Liver (tissue), 9 donors: ENCODE data around the gene PDZRN4. TPM values are rescaled to one million over a fixed set of nuclear protein-coding genes. Genes with fewer than 3 reads are reported as not detected.

Source experiments
- DNase-seq: peaks from one replicate; pipeline ENCODE4 v3.0.0-alpha.2; 2017; ENCODE audit warnings: low spot score
- H3K27ac ChIP-seq, 2 donors: one replicate each; pipeline ENCODE4 v1.7.0; 2013; ENCODE audit warnings: inconsistent platforms in 2 of 2, low read length in 2 of 2, control low read depth in 1 of 2, low read depth in 1 of 2, mild to moderate bottlenecking in 1 of 2
- H3K27me3 ChIP-seq, 4 donors: one replicate each; pipeline versions ENCODE4 v1.6.1 to v1.7.0; 2013; ENCODE audit warnings: low read length in 3 of 4, inconsistent platforms in 1 of 4, mild to moderate bottlenecking in 1 of 4, moderate library complexity in 1 of 4; ENCODE audit not compliant: control insufficient read depth in 4 of 4, insufficient read depth in 4 of 4
- H3K36me3 ChIP-seq, 4 donors: one replicate each; pipeline versions ENCODE4 v1.6.1 to v1.7.0; 2013; ENCODE audit warnings: low read length in 3 of 4, mild to moderate bottlenecking in 3 of 4, low read depth in 1 of 4, moderate library complexity in 1 of 4; ENCODE audit not compliant: control insufficient read depth in 4 of 4, insufficient read depth in 3 of 4
- H3K4me1 ChIP-seq, 4 donors: one replicate each; pipeline versions ENCODE4 v1.6.1 to v1.7.0; 2013; ENCODE audit warnings: low read length in 3 of 4, mild to moderate bottlenecking in 3 of 4, moderate library complexity in 1 of 4; ENCODE audit not compliant: control insufficient read depth in 4 of 4, insufficient read depth in 4 of 4
- H3K4me3 ChIP-seq, 3 donors: one replicate each; pipeline versions ENCODE4 v1.6.1 to v1.7.0; 2013; ENCODE audit warnings: low read length in 3 of 3, control low read depth in 1 of 3, low read depth in 1 of 3, mild to moderate bottlenecking in 1 of 3
- H3K9ac ChIP-seq, 2 donors: one replicate each; pipeline ENCODE4 v1.7.0; 2013; ENCODE audit warnings: low read length in 2 of 2, mild to moderate bottlenecking in 2 of 2, moderate library complexity in 2 of 2, control low read depth in 1 of 2, low read depth in 1 of 2
- H3K9me3 ChIP-seq, 4 donors: one replicate each; pipeline versions ENCODE4 v1.6.1 to v1.7.0; 2013; ENCODE audit warnings: low read length in 3 of 4; ENCODE audit not compliant: control insufficient read depth in 4 of 4
- CTCF ChIP-seq: fragments of 150-350 bp; IDR thresholded peaks from 2 replicates; pipeline ENCODE4 v1.5.1; 2017; ENCODE audit warnings: improper control_type of control experiment, low read depth, low read length; ENCODE audit not compliant: missing input control
- EGR1 ChIP-seq, 2 donors: IDR thresholded peaks; 2 replicates each; pipeline ENCODE4 v1.6.1; 2016 to 2018; ENCODE audit warnings: antibody characterized with exemption in 2 of 2, low read depth in 2 of 2
- FOXA1 ChIP-seq: IDR thresholded peaks from 2 replicates; pipeline ENCODE4 v1.6.1; 2016; ENCODE audit warnings: antibody characterized with exemption
- FOXA2 ChIP-seq: IDR thresholded peaks from 2 replicates; pipeline ENCODE4 v1.6.1; 2016; ENCODE audit warnings: antibody characterized with exemption
- GABPA ChIP-seq, 2 donors: IDR thresholded peaks in 1 of 2; conservative IDR thresholded peaks in 1 of 2; 2 replicates each; pipeline ENCODE4 v1.6.1; 2016; ENCODE audit warnings: antibody characterized with exemption in 2 of 2, mild to moderate bottlenecking in 1 of 2, moderate library complexity in 1 of 2
- HNF4A ChIP-seq, 2 donors: conservative IDR thresholded peaks; 2 replicates each; pipeline ENCODE4 v1.6.1; 2016; ENCODE audit warnings: antibody characterized with exemption in 2 of 2, mild to moderate bottlenecking in 2 of 2
- HNF4G ChIP-seq: IDR thresholded peaks from 2 replicates; pipeline ENCODE4 v1.6.1; 2016; ENCODE audit warnings: antibody characterized with exemption
- JUND ChIP-seq, 2 donors: IDR thresholded peaks; 2 replicates each; pipeline ENCODE4 v1.6.1; 2016; ENCODE audit warnings: antibody characterized with exemption in 2 of 2
- MAX ChIP-seq: IDR thresholded peaks from 2 replicates; pipeline ENCODE4 v1.6.1; 2016; ENCODE audit warnings: antibody characterized with exemption
- NR2F2 ChIP-seq: IDR thresholded peaks from 2 replicates; pipeline ENCODE4 v1.6.1; 2016; ENCODE audit warnings: antibody characterized with exemption
- RAD21 ChIP-seq, 2 donors: IDR thresholded peaks; 2 replicates each; pipeline ENCODE4 v1.6.1; 2016; ENCODE audit warnings: antibody characterized with exemption in 2 of 2, mild to moderate bottlenecking in 2 of 2
- REST ChIP-seq: IDR thresholded peaks from 2 replicates; pipeline ENCODE4 v1.6.1; 2016; ENCODE audit warnings: antibody characterized with exemption, mild to moderate bottlenecking
- RXRA ChIP-seq, 2 donors: IDR thresholded peaks; 2 replicates each; pipeline ENCODE4 v1.6.1; 2017 to 2018; ENCODE audit warnings: antibody characterized with exemption in 2 of 2, mild to moderate bottlenecking in 1 of 2
- SP1 ChIP-seq: IDR thresholded peaks from 2 replicates; pipeline ENCODE4 v1.6.1; 2018; ENCODE audit warnings: antibody characterized with exemption, mild to moderate bottlenecking
- TAF1 ChIP-seq: conservative IDR thresholded peaks from 2 replicates; pipeline ENCODE4 v1.6.1; 2016; ENCODE audit warnings: antibody characterized with exemption, mild to moderate bottlenecking
- YY1 ChIP-seq: IDR thresholded peaks from 2 replicates; pipeline ENCODE4 v1.6.1; 2016; ENCODE audit warnings: antibody characterized with exemption, mild to moderate bottlenecking
- WGBS: extraction: QIAGEN DNeasy Blood & Tissue Kit; methylation state at CpG from one replicate; pipeline ENCODE4 v1.1.7; 2013; 5-methylcytosine and 5-hydroxymethylcytosine counted together
- polyA plus RNA-seq, 2 donors: library from polyadenylated mRNA; stranded (reverse) in 1 of 2; unstranded in 1 of 2; fragments of 200-250 nt in 1 of 2; fragments of >200 nt in 1 of 2; fragmentation: Nextera tagmentation in 1 of 2; extraction: Ambion mirVana in 1 of 2; gene quantifications; one replicate each; pipeline versions ENCODE4 v1.2.1 to v1.2.3, GENCODE V29; 2013 to 2015
- total RNA-seq, 2 donors: library from RNA; depleted of rRNA; stranded (reverse); fragments of >200 nt; gene quantifications; one replicate each; pipeline ENCODE4 v1.2.3, GENCODE V29; 2014
- TF ChIP-seq, protein P1 (sequence below): IDR thresholded peaks from 2 replicates; pipeline ENCODE4 v1.6.1; 2016; ENCODE audit warnings: antibody characterized with exemption
- TF ChIP-seq, protein P2 (sequence below): IDR thresholded peaks from 2 replicates; pipeline ENCODE4 v1.6.1; 2016; ENCODE audit warnings: antibody characterized with exemption
- donor health status: healthy.
- donor health status: healthy.
- donor health status: healthy.
- donor health status: healthy.
- donor health status: healthy.

PDZRN4 gene
- total and polyA plus RNA-seq, 4 donors: 0.11 to 1.1 (median 0.24) TPM

DNA sequence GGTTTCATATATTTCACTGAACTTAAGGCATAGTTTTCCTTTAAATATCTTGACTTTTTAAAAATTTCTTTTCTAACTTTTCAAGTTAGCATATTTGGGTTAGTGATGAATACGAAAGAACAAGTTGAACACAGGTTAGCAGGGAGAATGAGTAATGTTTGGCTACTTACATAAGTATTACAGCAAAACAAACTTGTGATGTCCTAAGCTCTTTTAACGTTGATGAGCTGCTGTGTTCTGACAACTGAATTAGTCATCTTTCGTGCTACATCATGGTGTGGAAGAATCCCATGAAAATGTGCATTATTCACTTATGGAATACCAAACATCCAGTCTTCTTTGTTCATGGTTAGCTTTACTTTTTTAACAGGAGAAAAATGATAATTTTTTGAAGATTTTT lies 36.3 kb upstream of the PDZRN4 start:
- no peak overlapping the region for H3K4me3 ChIP-seq
- DNase-seq: no peak
- no peaks in the 10 kb centered on the region for H3K9me3 ChIP-seq
- no peak overlapping the region for H3K9ac ChIP-seq
- no peak for TF ChIP-seq HNF4G
- TF ChIP-seq REST: no peak
- TF ChIP-seq HNF4A (conservative IDR thresholded peaks at IDR 0.05): no peak
- TF ChIP-seq JUND (IDR thresholded peaks at IDR 0.05): no peak
- TF ChIP-seq, protein P1, sequence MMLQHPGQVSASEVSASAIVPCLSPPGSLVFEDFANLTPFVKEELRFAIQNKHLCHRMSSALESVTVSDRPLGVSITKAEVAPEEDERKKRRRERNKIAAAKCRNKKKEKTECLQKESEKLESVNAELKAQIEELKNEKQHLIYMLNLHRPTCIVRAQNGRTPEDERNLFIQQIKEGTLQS: no peak
- TF ChIP-seq MAX: no peak
- TF ChIP-seq TAF1: no peak
- TF ChIP-seq SP1: no peak
- no peak for TF ChIP-seq RXRA (IDR thresholded peaks at IDR 0.05)
- TF ChIP-seq FOXA2: no peak
- no peak for TF ChIP-seq EGR1 (IDR thresholded peaks at IDR 0.05; ENCODE audit: low read depth in 2 of 2)
- no peak for TF ChIP-seq FOXA1
- no peak for TF ChIP-seq GABPA (IDR thresholded peaks at IDR 0.05 in 1 of 2, conservative IDR thresholded peaks at IDR 0.05 in 1 of 2)
- TF ChIP-seq NR2F2: no peak
- TF ChIP-seq CTCF: no peak
- no peak for TF ChIP-seq YY1
- TF ChIP-seq RAD21 (IDR thresholded peaks at IDR 0.05): no peak
- TF ChIP-seq, protein P2, sequence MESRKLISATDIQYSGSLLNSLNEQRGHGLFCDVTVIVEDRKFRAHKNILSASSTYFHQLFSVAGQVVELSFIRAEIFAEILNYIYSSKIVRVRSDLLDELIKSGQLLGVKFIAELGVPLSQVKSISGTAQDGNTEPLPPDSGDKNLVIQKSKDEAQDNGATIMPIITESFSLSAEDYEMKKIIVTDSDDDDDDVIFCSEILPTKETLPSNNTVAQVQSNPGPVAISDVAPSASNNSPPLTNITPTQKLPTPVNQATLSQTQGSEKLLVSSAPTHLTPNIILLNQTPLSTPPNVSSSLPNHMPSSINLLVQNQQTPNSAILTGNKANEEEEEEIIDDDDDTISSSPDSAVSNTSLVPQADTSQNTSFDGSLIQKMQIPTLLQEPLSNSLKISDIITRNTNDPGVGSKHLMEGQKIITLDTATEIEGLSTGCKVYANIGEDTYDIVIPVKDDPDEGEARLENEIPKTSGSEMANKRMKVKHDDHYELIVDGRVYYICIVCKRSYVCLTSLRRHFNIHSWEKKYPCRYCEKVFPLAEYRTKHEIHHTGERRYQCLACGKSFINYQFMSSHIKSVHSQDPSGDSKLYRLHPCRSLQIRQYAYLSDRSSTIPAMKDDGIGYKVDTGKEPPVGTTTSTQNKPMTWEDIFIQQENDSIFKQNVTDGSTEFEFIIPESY: no peak
- H3K4me1 ChIP-seq: no peaks in the 10 kb centered on the region
- no peaks in the 10 kb centered on the region for H3K27me3 ChIP-seq
- no peaks in the 10 kb centered on the region for H3K36me3 ChIP-seq
- H3K27ac ChIP-seq: no peak overlapping the region
- 61% methylated on average over 3 of the region's 3 CpGs for WGBS
